ENCODE results near the gene GPRIN1.

DNA sequence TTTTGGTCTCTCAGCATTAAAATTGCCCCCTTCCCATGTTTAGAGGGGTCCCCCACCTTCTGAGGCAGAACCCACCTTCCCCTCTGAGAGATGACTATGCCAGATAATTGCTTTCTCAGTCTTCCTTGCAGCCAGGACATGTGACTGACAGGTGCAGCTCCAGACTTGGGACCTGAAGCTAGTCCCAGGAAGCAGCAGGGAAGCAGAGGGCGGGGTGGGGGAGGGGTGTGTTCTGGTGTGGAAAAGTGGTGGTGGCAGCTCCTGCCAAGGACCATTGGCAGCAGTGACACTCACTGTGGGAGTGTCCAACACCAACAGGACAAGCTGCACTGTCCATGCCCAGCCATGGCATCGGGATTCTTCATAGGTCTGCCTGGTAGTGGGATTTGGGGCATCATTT is 22.8 kb upstream of the GPRIN1 start:
- TF ChIP-seq GATA2 (IDR thresholded peaks at IDR 0.05; ENCODE audit: low read depth, low read length), result no peak
- no peak for TF ChIP-seq GATA3 (IDR thresholded peaks at IDR 0.05; ENCODE audit: low read depth, low read length)

All from SH-SY5Y (cell line).